HG03097 (cell line): ENCODE data around the gene VSTM5.

Source experiments
- ATAC-seq: cut with Tn5 transposase; IDR thresholded peaks from one replicate; pipeline ENCODE4 v1.9.1; 2021; ENCODE audit not compliant: unreplicated experiment, low FRiP score

VSTM5 gene

GRCh38 chr11:93843906-93844305 lies 6.5 kb downstream of the VSTM5 start:
- ATAC-seq, result no peak

- ATAC-seq, result no peak
Measured at GRCh38 chr11:93842461-93842860, 8.0 kb downstream of the VSTM5 start.

GRCh38 chr11:93842034-93842433 lies 8.4 kb downstream of the VSTM5 start:
- ATAC-seq, result no peak

GRCh38 chr11:93841446-93841845 lies 9.0 kb downstream of the VSTM5 start:
- no peak for ATAC-seq

GRCh38 chr11:93840981-93841380 lies 9.4 kb downstream of the VSTM5 start:
- no peak for ATAC-seq

GRCh38 chr11:93840180-93840579 lies 10.2 kb downstream of the VSTM5 start:
- ATAC-seq, result no peak

- no peak for ATAC-seq
Measured at GRCh38 chr11:93838967-93839366, 11.5 kb downstream of the VSTM5 start.

- no peak for ATAC-seq
Measured at GRCh38 chr11:93832780-93833179, 17.6 kb downstream of the VSTM5 start.

GRCh38 chr11:93831343-93832127 lies 18.9 kb downstream of the VSTM5 start:
- no peak for ATAC-seq

- ATAC-seq, result no peak
Measured at GRCh38 chr11:93829598-93829997, 20.8 kb downstream of the VSTM5 start.

GRCh38 chr11:93827363-93827762 lies 23.1 kb downstream of the VSTM5 start:
- ATAC-seq, result no peak

- no peak for ATAC-seq
Measured at GRCh38 chr11:93823210-93823609, 27.2 kb downstream of the VSTM5 start.

GRCh38 chr11:93822359-93822758 lies 28.1 kb downstream of the VSTM5 start:
- no peak for ATAC-seq

GRCh38 chr11:93821617-93822016 lies 28.8 kb downstream of the VSTM5 start:
- no peak for ATAC-seq

GRCh38 chr11:93820847-93821246 lies 29.6 kb downstream of the VSTM5 start:
- no peak for ATAC-seq

GRCh38 chr11:93819966-93820695 lies 30.3 kb downstream of the VSTM5 start:
- no peak for ATAC-seq

GRCh38 chr11:93817426-93818348 lies 32.7 kb downstream of the VSTM5 start:
- no peak for ATAC-seq

GRCh38 chr11:93814966-93815633 lies 35.3 kb downstream of the VSTM5 start:
- no peak for ATAC-seq

GRCh38 chr11:93813974-93814373 lies 36.4 kb downstream of the VSTM5 start:
- ATAC-seq, result no peak

- no peak for ATAC-seq
Measured at GRCh38 chr11:93807980-93808379, 42.4 kb downstream of the VSTM5 start.
